Adrenal gland (tissue), 12 donors: ENCODE results near the gene GATAD2A. TPM values are rescaled to one million over a fixed set of nuclear protein-coding genes. Genes with fewer than 3 reads are reported as not detected.
"Not testable (repeated sequence)": the region's sequence is repeated elsewhere in the genome, so short reads cannot be mapped to it uniquely, and the experiment has no call there.

ENCODE experiments used
- DNase-seq, 7 donors: peaks; one replicate each; pipeline ENCODE4 v3.0.0-alpha.2; 2019 to 2020
- H3K27ac ChIP-seq, 5 donors: fragments of 200-600 bp; sonication (generic) in 4 of 5; 1 replicate in 3 of 5; 2 replicates in 2 of 5; pipeline versions ENCODE4 v1.5.1 to v1.8.0; 2016 to 2020; ENCODE audit warnings: mild to moderate bottlenecking in 1 of 5
- H3K27me3 ChIP-seq: fragments of 200-600 bp; 2 replicates; pipeline ENCODE4 v1.8.0; 2021
- H3K36me3 ChIP-seq, 2 donors: fragments of 200-600 bp; replicated peaks in 1 of 2; 1 replicate in 1 of 2; 2 replicates in 1 of 2; pipeline versions ENCODE4 v1.5.1 to v1.8.0; 2018 to 2022
- H3K4me1 ChIP-seq, 2 donors: fragments of 200-600 bp; replicated peaks in 1 of 2; 1 replicate in 1 of 2; 2 replicates in 1 of 2; pipeline versions ENCODE4 v1.5.1 to v1.8.0; 2018 to 2021
- H3K4me3 ChIP-seq, 4 donors: fragments of 200-600 bp; sonication (generic) in 3 of 4; one replicate each; pipeline ENCODE4 v1.5.1; 2016 to 2018
- H3K9me3 ChIP-seq, 3 donors: fragments of 200-600 bp; sonication (generic) in 1 of 3; replicated peaks in 1 of 3; 1 replicate in 2 of 3; 2 replicates in 1 of 3; pipeline versions ENCODE4 v1.5.1 to v1.8.0; 2016 to 2021
- POLR2A ChIP-seq, 2 donors: fragments of 450-650 bp; IDR thresholded peaks; one replicate each; pipeline ENCODE4 v1.6.1; 2017; ENCODE audit warnings: antibody characterized with exemption in 2 of 2, mild to moderate bottlenecking in 2 of 2, moderate library complexity in 1 of 2
- WGBS, 4 donors: extraction: QIAGEN DNeasy Blood & Tissue Kit in 2 of 4; methylation state at CpG; one replicate each; pipeline versions ENCODE4 v1.1.5 to v1.1.7; 2013 to 2017; 5-methylcytosine and 5-hydroxymethylcytosine counted together
- intact Hi-C, 2 donors: fragments of 100-400 bp; cut with DNase I; formaldehyde crosslinking; loops; one replicate each; pipeline versions ENCODE4 v1.14.1 to v1.15.0; 2022 to 2023
- polyA plus RNA-seq, 3 donors: library from polyadenylated mRNA; stranded (reverse); fragments of 200-250 nt in 2 of 3; fragments of 350-450 nt in 1 of 3; fragmentation: Illumina TruSeq in 1 of 3; extraction: RNeasy Lipid Tissue Mini Kit (QIAGEN cat#74804) in 1 of 3; gene quantifications; one replicate each; pipeline ENCODE4 v1.2.3, GENCODE V29; 2013 to 2014
- total RNA-seq, 9 donors: library from RNA; depleted of rRNA in 4 of 9; stranded (reverse); fragments of >200 nt in 4 of 9; fragments of 120-200 nt in 1 of 9; fragmentation: NEBNext Ultra II Directional in 1 of 9; extraction: Animal tissue kit (Norgen Biotek cat#: 25700) in 1 of 9; gene quantifications; one replicate each; pipeline versions ENCODE4 v1.1.0 to v1.2.4, GENCODE V29; 2013 to 2023
- TF ChIP-seq, protein P1 (sequence below), 6 experiments: fragments of 450-650 bp in 4 of 6; fragments of 200-600 bp in 2 of 6; sonication (generic) in 1 of 6; IDR thresholded peaks; 1 replicate in 5 of 6; 2 replicates in 1 of 6; pipeline versions ENCODE4 v1.5.1 to v1.8.0; 2016 to 2021; ENCODE audit warnings: antibody characterized with exemption in 6 of 6, mild to moderate bottlenecking in 2 of 6, moderate library complexity in 1 of 6
- donor health status: healthy with polysubstance abuse.
- donor health status: Bipolar disorder and iron deficiency.
- donor health status: DM: yes; HTN: yes; CAD: no.
- donor health status: DM: no; HTN: no; CAD: no.
- donor health status: DM: no; HTN: no; CAD: no.
- donor health status: DM: yes; HTN: yes; CAD: no.

Gene GATAD2A
- total and polyA plus RNA-seq, 12 donors, result 17.0 to 125 (median 61.9) TPM

- intact Hi-C loops, result no loop called here
- Histone ChIP-seq H3K4me3 (no peak overlapping the region), H3K27me3 (no peaks in the 10 kb centered on the region), H3K4me1 (peaks cover 12 to 19% of the 10 kb centered on the region in 2 donors), H3K36me3 (no peaks in the 10 kb centered on the region), H3K27ac (peak overlapping the region in 1 of 5 donors; percentile 41), H3K9me3 (no peaks in the 10 kb centered on the region)
- WGBS, 4 donors, result 75 to 96% (median 82%) methylated on average over 8 to 11 of the region's 11 CpGs
- no peak for TF ChIP-seq POLR2A (IDR thresholded peaks at IDR 0.05)
- TF ChIP-seq, protein P1, sequence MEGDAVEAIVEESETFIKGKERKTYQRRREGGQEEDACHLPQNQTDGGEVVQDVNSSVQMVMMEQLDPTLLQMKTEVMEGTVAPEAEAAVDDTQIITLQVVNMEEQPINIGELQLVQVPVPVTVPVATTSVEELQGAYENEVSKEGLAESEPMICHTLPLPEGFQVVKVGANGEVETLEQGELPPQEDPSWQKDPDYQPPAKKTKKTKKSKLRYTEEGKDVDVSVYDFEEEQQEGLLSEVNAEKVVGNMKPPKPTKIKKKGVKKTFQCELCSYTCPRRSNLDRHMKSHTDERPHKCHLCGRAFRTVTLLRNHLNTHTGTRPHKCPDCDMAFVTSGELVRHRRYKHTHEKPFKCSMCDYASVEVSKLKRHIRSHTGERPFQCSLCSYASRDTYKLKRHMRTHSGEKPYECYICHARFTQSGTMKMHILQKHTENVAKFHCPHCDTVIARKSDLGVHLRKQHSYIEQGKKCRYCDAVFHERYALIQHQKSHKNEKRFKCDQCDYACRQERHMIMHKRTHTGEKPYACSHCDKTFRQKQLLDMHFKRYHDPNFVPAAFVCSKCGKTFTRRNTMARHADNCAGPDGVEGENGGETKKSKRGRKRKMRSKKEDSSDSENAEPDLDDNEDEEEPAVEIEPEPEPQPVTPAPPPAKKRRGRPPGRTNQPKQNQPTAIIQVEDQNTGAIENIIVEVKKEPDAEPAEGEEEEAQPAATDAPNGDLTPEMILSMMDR (IDR thresholded peaks at IDR 0.05), result no peak
- no peak for DNase-seq
These were observed 47.0 kb downstream of the GATAD2A start for GRCh38 chr19:19452243-19453124.

- TF ChIP-seq, protein P1 (IDR thresholded peaks at IDR 0.05), result no peak
- TF ChIP-seq POLR2A (IDR thresholded peaks at IDR 0.05), result no peak
- Histone ChIP-seq H3K4me3 (no peak overlapping the region), H3K9me3 (no peaks in the 10 kb centered on the region), H3K27ac (peak overlapping the region in 2 of 5 donors; percentile 8 to 41), H3K36me3 (no peaks in the 10 kb centered on the region), H3K27me3 (no peaks in the 10 kb centered on the region), H3K4me1 (peaks cover 8 to 18% of the 10 kb centered on the region in 2 donors)
- DNase-seq, result no peak
- intact Hi-C loops, result no loop called here
- WGBS, 4 donors, result 79 to 86% (median 83%) methylated on average over 1 to 2 of the region's 2 CpGs
These were observed 47.6 kb downstream of the GATAD2A start for GRCh38 chr19:19453125-19453454.

DNA sequence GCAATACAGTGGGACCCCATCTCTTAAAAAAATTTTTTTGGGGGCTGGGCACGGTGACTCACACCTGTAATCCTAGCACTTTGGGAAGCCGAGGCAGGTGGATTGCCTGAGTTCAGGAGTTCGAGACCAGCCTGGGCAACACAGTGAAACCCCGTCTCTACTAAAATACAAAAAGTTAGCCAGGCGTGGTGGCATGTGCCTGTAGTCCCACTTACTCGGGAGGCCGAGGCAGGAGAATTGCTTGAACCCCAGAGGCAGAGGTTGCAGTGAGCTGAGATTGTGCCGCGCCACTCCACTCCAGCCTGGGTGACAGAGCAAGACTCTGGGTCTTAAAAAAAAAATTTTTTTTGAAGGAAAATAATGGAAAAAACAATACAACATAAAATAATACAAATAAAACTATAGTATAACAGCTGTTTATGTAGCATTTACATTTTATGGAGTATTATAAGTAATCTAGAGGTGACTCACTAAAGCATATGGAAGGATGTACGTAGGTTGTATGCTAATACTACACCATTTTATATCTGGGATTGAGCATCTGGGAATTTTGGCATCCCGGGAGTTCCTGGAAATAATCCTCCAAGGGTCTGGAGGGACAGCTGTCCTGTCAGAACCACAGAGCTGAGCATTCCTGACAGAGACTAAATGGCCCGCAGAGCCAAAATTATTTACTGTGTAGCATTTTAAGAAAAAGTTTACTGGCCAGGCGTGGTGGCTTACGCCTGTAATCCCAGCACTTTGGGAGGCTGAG is 49.9 kb downstream of the GATAD2A start:
- H3K36me3 ChIP-seq, H3K27ac ChIP-seq, intact Hi-C loops, H3K9me3 ChIP-seq, H3K4me3 ChIP-seq, DNase-seq, H3K27me3 ChIP-seq: not testable (repeated sequence)
- 96 to 98% (median 98%) methylated on average over 14 of the region's 14 CpGs for WGBS, 4 donors
- H3K4me1 ChIP-seq, result peaks cover 19 to 33% of the 10 kb centered on the region in 2 donors

DNA sequence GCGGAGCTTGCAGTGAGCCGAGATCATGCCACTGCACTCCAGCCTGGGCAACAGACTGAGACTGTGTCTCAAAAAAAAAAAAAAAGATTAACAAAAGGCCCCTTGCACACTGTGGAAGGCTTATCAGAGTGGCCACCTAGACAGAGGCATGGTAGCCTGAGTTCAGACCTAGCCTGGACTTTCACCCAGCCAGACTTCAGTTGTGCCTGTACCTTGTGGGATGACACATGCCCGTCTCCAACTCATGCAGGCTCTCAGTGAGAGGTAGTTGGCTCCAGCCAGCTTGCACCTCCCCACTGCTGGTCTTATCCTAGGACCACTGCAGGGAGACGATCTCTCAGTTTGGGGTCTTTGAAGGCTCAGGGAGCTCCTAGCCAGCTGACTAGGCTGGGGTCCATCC is 52.2 kb downstream of the GATAD2A start:
- TF ChIP-seq, protein P1 (IDR thresholded peaks at IDR 0.05), result no peak
- no peak for TF ChIP-seq POLR2A (IDR thresholded peaks at IDR 0.05)
- H3K4me3 ChIP-seq, result no peak overlapping the region
- H3K4me1 ChIP-seq, result peaks cover 40 to 56% of the 10 kb centered on the region in 2 donors
- intact Hi-C loops, result no loop called here
- no peaks in the 10 kb centered on the region for H3K36me3 ChIP-seq
- no peaks in the 10 kb centered on the region for H3K9me3 ChIP-seq
- 91 to 100% (median 94%) methylated on average over 4 of the region's 4 CpGs for WGBS, 4 donors
- H3K27ac ChIP-seq, result no peak overlapping the region
- no peak for DNase-seq
- no peaks in the 10 kb centered on the region for H3K27me3 ChIP-seq
